Brain microvascular endothelial cell (primary cell): ENCODE data around the gene SLC25A42.
A peak's percentile ranks its signal among the peaks of the same experiment; 100 is the strongest.
"Not testable (repeated sequence)": the region's sequence is repeated elsewhere in the genome, so short reads cannot be mapped to it uniquely, and the experiment has no call there.

Experiments used
- DNase-seq: peaks from one replicate; pipeline ENCODE4 v3.0.0-alpha.2; 2020
- H3K27ac ChIP-seq: fragments of 250-450 bp; sonication (Bioruptor Pico); 2 replicates; pipeline ENCODE4 v1.5.1; 2020; ENCODE audit warnings: mild to moderate bottlenecking, moderate library complexity
- H3K27me3 ChIP-seq: fragments of 250-450 bp; sonication (Bioruptor Pico); replicated peaks from 2 replicates; pipeline ENCODE4 v1.5.1; 2020; ENCODE audit warnings: mild to moderate bottlenecking
- H3K36me3 ChIP-seq: fragments of 250-450 bp; sonication (Bioruptor Pico); replicated peaks from 2 replicates; pipeline ENCODE4 v1.5.1; 2020; ENCODE audit warnings: mild to moderate bottlenecking
- H3K4me3 ChIP-seq: 2 replicates; pipeline ENCODE4 v1.5.1; 2011; ENCODE audit warnings: low read depth, mild to moderate bottlenecking, control low read depth, low read length, moderate library complexity
- CTCF ChIP-seq: IDR thresholded peaks from 2 replicates; pipeline ENCODE4 v1.5.1; 2011; ENCODE audit warnings: low read depth, mild to moderate bottlenecking, moderate library complexity, low read length, control low read depth, inconsistent platforms; ENCODE audit errors: missing control alignments
- in situ Hi-C: cut with HindIII; loops from 2 replicates; pipeline ENCODE4 v1.10.0; 2017; ENCODE audit warnings: low sequenced_read_pairs, low pct_ligation_motif_present

SLC25A42 gene

DNA sequence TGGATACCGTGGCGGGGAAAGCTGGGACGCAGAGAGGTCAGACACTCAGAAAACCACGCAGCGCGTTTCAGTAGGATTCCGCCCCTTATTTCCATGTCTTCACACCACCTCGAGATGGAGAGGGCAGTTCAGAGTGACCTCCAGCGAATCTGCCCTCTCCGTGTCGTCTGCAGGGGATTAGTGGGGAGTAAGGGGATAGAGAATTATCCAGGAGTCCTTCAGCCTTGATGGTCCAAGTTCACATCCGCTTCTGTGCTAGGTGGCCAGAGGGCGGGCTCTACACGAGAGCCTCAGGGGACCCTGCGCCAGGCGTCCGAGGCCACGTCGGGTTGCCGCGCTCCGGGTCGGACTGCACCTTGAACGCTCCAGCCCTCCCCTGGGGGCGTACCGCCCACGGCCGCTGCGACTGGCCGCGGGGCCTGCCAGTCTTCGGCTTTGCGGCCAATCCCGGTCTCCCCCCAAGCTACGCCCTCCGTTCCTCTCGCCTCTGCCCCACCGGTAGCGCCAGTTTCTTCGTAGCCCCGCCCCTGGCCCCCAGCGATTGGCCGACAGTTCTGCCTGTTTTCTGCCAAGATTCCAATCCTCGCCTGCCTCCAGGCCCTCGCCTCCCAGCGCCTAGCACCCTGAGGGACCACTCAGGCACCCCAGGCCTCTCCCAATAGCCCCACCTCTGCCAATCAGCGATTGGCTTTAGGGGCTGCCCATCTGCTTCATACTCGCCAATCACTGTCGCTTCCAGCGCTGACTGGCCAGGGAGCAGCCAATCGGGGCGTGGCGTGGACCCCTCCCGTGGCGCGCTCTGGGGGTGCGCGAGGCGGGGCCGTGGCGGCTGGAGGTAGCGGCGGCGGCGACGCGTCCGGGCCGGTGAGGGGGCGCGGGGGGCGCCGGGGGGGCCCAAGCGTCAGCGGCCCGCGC lies at the start of gene SLC25A42:
Gene SLC25A42 (plus strand): TSS at position 812 of the 915 bp plus-strand sequence. CDS start 32,131 bp downstream, outside the sequence.
- TF ChIP-seq CTCF: no peak
- peak; percentile 99 for DNase-seq
- peak within 1 kb of the TSS; percentile 71 for H3K4me3 ChIP-seq
- peak within 1 kb of the TSS; percentile 10 for H3K27ac ChIP-seq
- no peaks in the 10 kb centered on the region for H3K27me3 ChIP-seq
- in situ Hi-C loops: no loop called here
- H3K36me3 ChIP-seq: peaks cover 13% of the 10 kb centered on the region

DNA sequence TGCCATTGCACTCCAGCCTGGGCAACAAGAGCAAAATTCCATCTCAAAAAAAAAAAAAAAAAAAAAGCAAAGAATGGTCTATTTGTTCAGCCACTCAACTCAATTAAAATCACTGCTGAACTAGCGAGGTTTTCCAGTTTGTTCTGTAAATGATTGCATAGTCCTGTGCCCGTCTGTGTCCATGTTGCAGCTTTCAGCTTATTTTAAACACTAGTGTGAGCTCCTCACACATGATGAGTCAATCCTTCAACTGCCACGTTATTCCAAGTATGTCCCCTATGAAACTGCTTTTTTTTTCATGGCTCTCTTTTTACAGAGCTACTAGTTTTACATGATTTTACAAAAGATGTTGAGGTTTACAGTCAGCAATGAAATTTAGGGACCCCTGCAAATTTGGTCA lies 42.7 kb upstream of the SLC25A42 start:
- TF ChIP-seq CTCF: no peak
- H3K4me3 ChIP-seq: no peak overlapping the region
- peaks cover 71% of the 10 kb centered on the region for H3K36me3 ChIP-seq
- in situ Hi-C loops: no loop called here
- DNase-seq: peak; percentile 63
- H3K27ac ChIP-seq: peak overlapping the region; percentile 71
- no peaks in the 10 kb centered on the region for H3K27me3 ChIP-seq

- no peak overlapping the region for H3K27ac ChIP-seq
- no peaks in the 10 kb centered on the region for H3K27me3 ChIP-seq
- no peak for TF ChIP-seq CTCF
- peaks cover 68% of the 10 kb centered on the region for H3K36me3 ChIP-seq
- no peak for DNase-seq
- no peak overlapping the region for H3K4me3 ChIP-seq
- in situ Hi-C loops: no loop called here
Measured at GRCh38 chr19:19022380-19022961, 41.3 kb upstream of the SLC25A42 start.

GRCh38 chr19:19023376-19023775 lies 40.4 kb upstream of the SLC25A42 start:
- H3K36me3 ChIP-seq: peaks cover 66% of the 10 kb centered on the region
- H3K4me3 ChIP-seq, in situ Hi-C loops, H3K27me3 ChIP-seq, H3K27ac ChIP-seq, DNase-seq: not testable (repeated sequence)

DNA sequence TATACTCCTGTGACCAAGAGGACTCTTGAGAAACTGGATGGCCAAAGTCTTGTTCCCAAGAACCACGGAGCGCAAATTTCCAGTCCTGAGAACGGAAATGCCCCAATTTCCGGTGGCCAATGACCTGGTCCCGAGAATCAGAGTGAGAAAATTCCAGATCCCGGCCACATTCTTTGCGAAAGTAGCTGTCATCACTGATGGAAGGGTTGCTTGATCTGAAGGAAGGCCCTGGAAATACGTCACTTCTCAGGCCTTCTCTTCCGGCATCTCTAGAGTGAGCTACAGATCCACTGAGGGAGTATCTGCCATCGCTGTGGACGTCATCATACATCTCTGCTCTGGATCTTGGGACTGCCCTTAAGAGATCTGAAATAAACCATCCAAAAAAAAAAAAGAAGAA lies 37.9 kb upstream of the SLC25A42 start:
- H3K4me3 ChIP-seq: no peak overlapping the region
- no peaks in the 10 kb centered on the region for H3K27me3 ChIP-seq
- DNase-seq: no peak
- H3K36me3 ChIP-seq: peaks cover 71% of the 10 kb centered on the region
- no peak for TF ChIP-seq CTCF
- no peak overlapping the region for H3K27ac ChIP-seq
- in situ Hi-C loops: no loop called here

- H3K36me3 ChIP-seq: peaks cover 71% of the 10 kb centered on the region
- no peak overlapping the region for H3K4me3 ChIP-seq
- no peak overlapping the region for H3K27ac ChIP-seq
- in situ Hi-C loops: no loop called here
- no peaks in the 10 kb centered on the region for H3K27me3 ChIP-seq
- DNase-seq: no peak
- peak; percentile 34 for TF ChIP-seq CTCF
Measured at GRCh38 chr19:19026299-19026971, 37.4 kb upstream of the SLC25A42 start.
